ENCODE measurements around the gene DERL3.

The DERL3 gene

GRCh38 chr22:23847310-23847920 lies 8.6 kb upstream of the DERL3 start:
- FAIRE-seq: no peak

GRCh38 chr22:23846081-23846469 lies 7.3 kb upstream of the DERL3 start:
- FAIRE-seq: no peak

- no peak for FAIRE-seq
These were observed 6.7 kb upstream of the DERL3 start for GRCh38 chr22:23845265-23846080.

GRCh38 chr22:23844739-23845202 lies 6.0 kb upstream of the DERL3 start:
- no peak for FAIRE-seq

- FAIRE-seq: no peak
These were observed 3.8 kb upstream of the DERL3 start for GRCh38 chr22:23842599-23842998.

- FAIRE-seq: no peak
These were observed 3.1 kb upstream of the DERL3 start for GRCh38 chr22:23841736-23842445.

- no peak for FAIRE-seq
These were observed 2.5 kb upstream of the DERL3 start for GRCh38 chr22:23841292-23841691.

- FAIRE-seq: no peak
These were observed 1.2 kb upstream of the DERL3 start for GRCh38 chr22:23840026-23840425.

- FAIRE-seq: no peak
These were observed 710 bp downstream of the DERL3 start for GRCh38 chr22:23837911-23838680.

GRCh38 chr22:23837496-23837859 lies 1.3 kb downstream of the DERL3 start:
- no peak for FAIRE-seq

GRCh38 chr22:23836692-23837495 lies 1.9 kb downstream of the DERL3 start:
- no peak for FAIRE-seq

- FAIRE-seq: no peak
These were observed 2.5 kb downstream of the DERL3 start for GRCh38 chr22:23836281-23836680.

- no peak for FAIRE-seq
These were observed 3.2 kb downstream of the DERL3 start for GRCh38 chr22:23835484-23836144.

- no peak for FAIRE-seq
These were observed 3.9 kb downstream of the DERL3 start for GRCh38 chr22:23834793-23835483.

- no peak for FAIRE-seq
These were observed 4.4 kb downstream of the DERL3 start for GRCh38 chr22:23834406-23834792.

- FAIRE-seq: no peak
These were observed 4.9 kb downstream of the DERL3 start for GRCh38 chr22:23833911-23834317.

- no peak for FAIRE-seq
These were observed 5.6 kb downstream of the DERL3 start for GRCh38 chr22:23833017-23833751.

GRCh38 chr22:23832226-23833016 lies 6.4 kb downstream of the DERL3 start:
- FAIRE-seq: no peak

GRCh38 chr22:23831781-23832180 lies 7.0 kb downstream of the DERL3 start:
- FAIRE-seq: no peak
